WTC11 (cell line): ENCODE data around the gene GPRIN3. TPM values are rescaled to one million over a fixed set of nuclear protein-coding genes. Genes with fewer than 3 reads are reported as not detected.

Experiments
- ATAC-seq: fragments of 200-7000 bp; cut with Tn5 transposase; 2 replicates; pipeline ENCODE4 v1.10.0; 2021; ENCODE audit warnings: mild to moderate bottlenecking, moderate library complexity
- CTCF ChIA-PET: fragments of 300-600 bp; sonication (Branson Sonifier 250); formaldehyde crosslinking; loops from one replicate; lab custom pipeline; 2021; ENCODE audit warnings: antibody characterized with exemption; lab: Charles Lee
- POLR2A ChIA-PET: fragments of 350-600 bp; sonication (Branson Sonifier 250); formaldehyde crosslinking; loops from one replicate; lab custom pipeline; 2021; ENCODE audit warnings: antibody characterized with exemption; lab: Charles Lee
- DNase-seq: peaks from one replicate; pipeline ENCODE4 v3.0.0; 2021; ENCODE audit warnings: low spot score
- H3K27ac Mint-ChIP-seq: 2 replicates; pipeline ENCODE4 v1.8.0; 2021; ENCODE audit warnings: mixed read lengths
- H3K27me3 Mint-ChIP-seq: 2 replicates; pipeline ENCODE4 v1.8.0; 2021; ENCODE audit warnings: low read depth, mild to moderate bottlenecking, moderate library complexity, mixed read lengths
- H3K36me3 Mint-ChIP-seq: 2 replicates; pipeline ENCODE4 v1.8.0; 2021; ENCODE audit warnings: mixed read lengths
- H3K4me1 Mint-ChIP-seq: 2 replicates; pipeline ENCODE4 v1.8.0; 2022; ENCODE audit warnings: mixed read lengths
- H3K4me3 Mint-ChIP-seq: 2 replicates; pipeline ENCODE4 v1.8.0; 2021; ENCODE audit warnings: mild to moderate bottlenecking, moderate library complexity, mixed read lengths
- H3K9me3 Mint-ChIP-seq: 2 replicates; pipeline ENCODE4 v1.8.0; 2021; ENCODE audit warnings: mixed read lengths
- ATF1 ChIP-seq: sonication (generic); formaldehyde crosslinking; IDR thresholded peaks from 2 replicates; pipeline ENCODE4 v1.8.1; 2023; ENCODE audit warnings: mild to moderate bottlenecking, moderate library complexity, missing genetic modification reagents
- CREB1 ChIP-seq: sonication (generic); formaldehyde crosslinking; IDR thresholded peaks from 2 replicates; pipeline ENCODE4 v1.8.0; 2023; ENCODE audit warnings: mild to moderate bottlenecking, missing genetic modification reagents
- CREM ChIP-seq: sonication (generic); formaldehyde crosslinking; IDR thresholded peaks from 2 replicates; pipeline ENCODE4 v1.8.1; 2022; ENCODE audit warnings: mild to moderate bottlenecking, missing genetic modification reagents, moderate library complexity
- ETV6 ChIP-seq: sonication (generic); formaldehyde crosslinking; IDR thresholded peaks from 2 replicates; pipeline ENCODE4 v1.8.1; 2022; ENCODE audit warnings: mild to moderate bottlenecking, missing genetic modification reagents
- JAZF1 ChIP-seq: fragments of 250-450 bp; sonication (Bioruptor Pico); IDR thresholded peaks from 2 replicates; pipeline ENCODE4 v1.9.0; 2021; ENCODE audit warnings: moderate library complexity, mild to moderate bottlenecking, inconsistent platforms
- JUN ChIP-seq: sonication (generic); formaldehyde crosslinking; IDR thresholded peaks from 2 replicates; pipeline ENCODE4 v1.8.0; 2023; ENCODE audit warnings: mild to moderate bottlenecking, missing genetic modification reagents
- MYBL2 ChIP-seq: sonication (generic); formaldehyde crosslinking; IDR thresholded peaks from 2 replicates; pipeline ENCODE4 v1.8.1; 2023; ENCODE audit warnings: mild to moderate bottlenecking, moderate library complexity, missing genetic modification reagents
- OVOL2 ChIP-seq: fragments of 250-450 bp; sonication (Bioruptor Pico); IDR thresholded peaks from 2 replicates; pipeline ENCODE4 v1.9.0; 2021; ENCODE audit warnings: mild to moderate bottlenecking, borderline replicate concordance
- RELA ChIP-seq: sonication (generic); formaldehyde crosslinking; IDR thresholded peaks from 2 replicates; pipeline ENCODE4 v1.8.1; 2022; ENCODE audit warnings: missing genetic modification reagents, mild to moderate bottlenecking, borderline replicate concordance
- ZNF232 ChIP-seq: sonication (generic); formaldehyde crosslinking; IDR thresholded peaks from 2 replicates; pipeline ENCODE4 v1.8.0; 2022; ENCODE audit warnings: mild to moderate bottlenecking, missing genetic modification reagents
- ZNF416 ChIP-seq: fragments of 250-450 bp; sonication (Bioruptor Pico); IDR thresholded peaks from 2 replicates; pipeline ENCODE4 v1.9.0; 2021; ENCODE audit warnings: mild to moderate bottlenecking, inconsistent platforms
- ZNF671 ChIP-seq: fragments of 250-450 bp; sonication (Bioruptor Pico); IDR thresholded peaks from 2 replicates; pipeline ENCODE4 v1.8.0; 2021; ENCODE audit warnings: mild to moderate bottlenecking
- total RNA-seq: library from RNA; stranded (reverse); gene quantifications from 3 replicates; pipeline ENCODE4 v1.2.3, GENCODE V29; 2021
- TF ChIP-seq, protein P1 (sequence below): sonication (generic); formaldehyde crosslinking; IDR thresholded peaks from 2 replicates; pipeline ENCODE4 v1.8.0; 2023; ENCODE audit warnings: missing genetic modification reagents
- TF ChIP-seq, protein P2 (sequence below): sonication (generic); formaldehyde crosslinking; IDR thresholded peaks from 2 replicates; pipeline ENCODE4 v1.8.1; 2023; ENCODE audit warnings: mild to moderate bottlenecking, missing genetic modification reagents
- TF ChIP-seq, protein P3 (sequence below): sonication (generic); formaldehyde crosslinking; IDR thresholded peaks from 2 replicates; pipeline ENCODE4 v1.8.0; 2022; ENCODE audit warnings: missing genetic modification reagents
- TF ChIP-seq, protein P4 (sequence below): fragments of 250-450 bp; sonication (Bioruptor Pico); IDR thresholded peaks from 2 replicates; pipeline ENCODE4 v1.9.0; 2021; ENCODE audit warnings: moderate library complexity, mild to moderate bottlenecking, inconsistent platforms, borderline replicate concordance
- TF ChIP-seq, protein P5 (sequence below): sonication (generic); formaldehyde crosslinking; IDR thresholded peaks from 2 replicates; pipeline ENCODE4 v1.8.0; 2023; ENCODE audit warnings: mild to moderate bottlenecking, missing genetic modification reagents

GPRIN3 gene
- total RNA-seq, 1 experiment from 2014 or later: 2.0 TPM

DNA sequence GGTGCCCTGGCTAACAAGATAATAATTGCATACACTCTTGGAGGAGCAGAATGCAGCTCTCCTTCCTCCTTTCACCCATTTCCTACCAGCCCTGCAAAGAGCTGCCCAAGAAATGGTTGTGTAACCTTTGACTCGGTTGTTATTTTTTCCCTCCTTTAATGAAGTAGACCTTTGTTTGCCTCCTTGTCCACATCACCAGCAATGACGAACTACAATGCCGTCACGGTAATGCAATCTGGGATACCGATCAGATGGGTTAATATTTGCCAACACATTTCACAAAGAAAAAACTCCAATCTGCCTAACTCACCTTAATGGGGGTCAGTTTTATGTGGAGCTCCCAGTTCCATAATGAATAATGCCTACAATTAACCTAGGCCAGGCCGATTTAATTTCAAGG lies 32.0 kb downstream of the GPRIN3 start:
- Mint-ChIP-seq H3K9me3 (peaks cover 7% of the 10 kb centered on the region), H3K4me1 (no peaks in the 10 kb centered on the region), H3K27me3 (no peaks in the 10 kb centered on the region), H3K36me3 (no peaks in the 10 kb centered on the region), H3K4me3 (no peak overlapping the region), H3K27ac (no peak overlapping the region)
- ATAC-seq (no peak), DNase-seq (no peak)
- ChIA-PET POLR2A (no interaction called here), CTCF (no interaction called here)
- TF ChIP-seq RELA (CRISPR knock-in tag): no peak
- TF ChIP-seq, protein P1, sequence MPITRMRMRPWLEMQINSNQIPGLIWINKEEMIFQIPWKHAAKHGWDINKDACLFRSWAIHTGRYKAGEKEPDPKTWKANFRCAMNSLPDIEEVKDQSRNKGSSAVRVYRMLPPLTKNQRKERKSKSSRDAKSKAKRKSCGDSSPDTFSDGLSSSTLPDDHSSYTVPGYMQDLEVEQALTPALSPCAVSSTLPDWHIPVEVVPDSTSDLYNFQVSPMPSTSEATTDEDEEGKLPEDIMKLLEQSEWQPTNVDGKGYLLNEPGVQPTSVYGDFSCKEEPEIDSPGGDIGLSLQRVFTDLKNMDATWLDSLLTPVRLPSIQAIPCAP (CRISPR knock-in tag): no peak
- no peak for TF ChIP-seq MYBL2 (CRISPR knock-in tag)

DNA sequence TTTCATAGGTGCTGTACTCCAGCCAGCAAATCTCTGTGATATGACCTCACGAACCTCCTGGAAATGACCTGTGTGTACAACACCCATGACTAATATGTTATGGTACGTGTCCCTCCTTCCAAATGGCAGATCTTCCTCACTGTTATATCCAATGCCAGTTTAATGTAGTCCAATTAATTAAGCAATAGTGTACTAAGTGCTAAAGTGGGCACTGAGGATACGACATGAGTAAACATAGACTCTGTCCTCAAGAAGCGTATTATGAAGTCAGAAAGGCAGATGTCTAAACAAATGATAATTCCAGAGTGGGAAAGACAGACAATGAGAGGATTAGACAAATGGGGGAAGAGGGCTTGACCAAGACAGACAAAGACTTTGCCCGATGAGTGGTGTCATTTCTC lies 33.9 kb downstream of the GPRIN3 start:
- no peaks in the 10 kb centered on the region for H3K27me3 Mint-ChIP-seq
- ChIA-PET POLR2A (no interaction called here), CTCF (no interaction called here)
- H3K4me3 Mint-ChIP-seq: no peak overlapping the region
- H3K36me3 Mint-ChIP-seq: no peaks in the 10 kb centered on the region
- H3K4me1 Mint-ChIP-seq: no peaks in the 10 kb centered on the region
- H3K9me3 Mint-ChIP-seq: peaks cover 7% of the 10 kb centered on the region
- H3K27ac Mint-ChIP-seq: no peak overlapping the region
- TF ChIP-seq JUN (CRISPR knock-in tag): no peak
- TF ChIP-seq, protein P2, sequence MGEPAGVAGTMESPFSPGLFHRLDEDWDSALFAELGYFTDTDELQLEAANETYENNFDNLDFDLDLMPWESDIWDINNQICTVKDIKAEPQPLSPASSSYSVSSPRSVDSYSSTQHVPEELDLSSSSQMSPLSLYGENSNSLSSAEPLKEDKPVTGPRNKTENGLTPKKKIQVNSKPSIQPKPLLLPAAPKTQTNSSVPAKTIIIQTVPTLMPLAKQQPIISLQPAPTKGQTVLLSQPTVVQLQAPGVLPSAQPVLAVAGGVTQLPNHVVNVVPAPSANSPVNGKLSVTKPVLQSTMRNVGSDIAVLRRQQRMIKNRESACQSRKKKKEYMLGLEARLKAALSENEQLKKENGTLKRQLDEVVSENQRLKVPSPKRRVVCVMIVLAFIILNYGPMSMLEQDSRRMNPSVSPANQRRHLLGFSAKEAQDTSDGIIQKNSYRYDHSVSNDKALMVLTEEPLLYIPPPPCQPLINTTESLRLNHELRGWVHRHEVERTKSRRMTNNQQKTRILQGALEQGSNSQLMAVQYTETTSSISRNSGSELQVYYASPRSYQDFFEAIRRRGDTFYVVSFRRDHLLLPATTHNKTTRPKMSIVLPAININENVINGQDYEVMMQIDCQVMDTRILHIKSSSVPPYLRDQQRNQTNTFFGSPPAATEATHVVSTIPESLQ: no peak
- no peak for TF ChIP-seq OVOL2 (CRISPR knock-in tag)
- no peak for TF ChIP-seq ZNF671 (CRISPR knock-in tag)
- TF ChIP-seq CREB1: no peak
- TF ChIP-seq, protein P3, sequence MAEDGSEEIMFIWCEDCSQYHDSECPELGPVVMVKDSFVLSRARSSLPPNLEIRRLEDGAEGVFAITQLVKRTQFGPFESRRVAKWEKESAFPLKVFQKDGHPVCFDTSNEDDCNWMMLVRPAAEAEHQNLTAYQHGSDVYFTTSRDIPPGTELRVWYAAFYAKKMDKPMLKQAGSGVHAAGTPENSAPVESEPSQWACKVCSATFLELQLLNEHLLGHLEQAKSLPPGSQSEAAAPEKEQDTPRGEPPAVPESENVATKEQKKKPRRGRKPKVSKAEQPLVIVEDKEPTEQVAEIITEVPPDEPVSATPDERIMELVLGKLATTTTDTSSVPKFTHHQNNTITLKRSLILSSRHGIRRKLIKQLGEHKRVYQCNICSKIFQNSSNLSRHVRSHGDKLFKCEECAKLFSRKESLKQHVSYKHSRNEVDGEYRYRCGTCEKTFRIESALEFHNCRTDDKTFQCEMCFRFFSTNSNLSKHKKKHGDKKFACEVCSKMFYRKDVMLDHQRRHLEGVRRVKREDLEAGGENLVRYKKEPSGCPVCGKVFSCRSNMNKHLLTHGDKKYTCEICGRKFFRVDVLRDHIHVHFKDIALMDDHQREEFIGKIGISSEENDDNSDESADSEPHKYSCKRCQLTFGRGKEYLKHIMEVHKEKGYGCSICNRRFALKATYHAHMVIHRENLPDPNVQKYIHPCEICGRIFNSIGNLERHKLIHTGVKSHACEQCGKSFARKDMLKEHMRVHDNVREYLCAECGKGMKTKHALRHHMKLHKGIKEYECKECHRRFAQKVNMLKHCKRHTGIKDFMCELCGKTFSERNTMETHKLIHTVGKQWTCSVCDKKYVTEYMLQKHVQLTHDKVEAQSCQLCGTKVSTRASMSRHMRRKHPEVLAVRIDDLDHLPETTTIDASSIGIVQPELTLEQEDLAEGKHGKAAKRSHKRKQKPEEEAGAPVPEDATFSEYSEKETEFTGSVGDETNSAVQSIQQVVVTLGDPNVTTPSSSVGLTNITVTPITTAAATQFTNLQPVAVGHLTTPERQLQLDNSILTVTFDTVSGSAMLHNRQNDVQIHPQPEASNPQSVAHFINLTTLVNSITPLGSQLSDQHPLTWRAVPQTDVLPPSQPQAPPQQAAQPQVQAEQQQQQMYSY: no peak
- no peak for TF ChIP-seq ZNF416 (CRISPR knock-in tag)
- TF ChIP-seq, protein P4, sequence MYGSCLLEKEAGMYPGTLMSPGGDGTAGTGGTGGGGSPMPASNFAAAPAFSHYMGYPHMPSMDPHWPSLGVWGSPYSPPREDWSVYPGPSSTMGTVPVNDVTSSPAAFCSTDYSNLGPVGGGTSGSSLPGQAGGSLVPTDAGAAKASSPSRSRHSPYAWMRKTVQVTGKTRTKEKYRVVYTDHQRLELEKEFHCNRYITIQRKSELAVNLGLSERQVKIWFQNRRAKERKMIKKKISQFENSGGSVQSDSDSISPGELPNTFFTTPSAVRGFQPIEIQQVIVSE: no peak
- TF ChIP-seq JAZF1 (CRISPR knock-in tag): no peak
- TF ChIP-seq CREM: no peak
- TF ChIP-seq ZNF232: no peak
- TF ChIP-seq ATF1 (CRISPR knock-in tag): no peak
- no peak for TF ChIP-seq ETV6 (CRISPR knock-in tag)
- TF ChIP-seq, protein P5, sequence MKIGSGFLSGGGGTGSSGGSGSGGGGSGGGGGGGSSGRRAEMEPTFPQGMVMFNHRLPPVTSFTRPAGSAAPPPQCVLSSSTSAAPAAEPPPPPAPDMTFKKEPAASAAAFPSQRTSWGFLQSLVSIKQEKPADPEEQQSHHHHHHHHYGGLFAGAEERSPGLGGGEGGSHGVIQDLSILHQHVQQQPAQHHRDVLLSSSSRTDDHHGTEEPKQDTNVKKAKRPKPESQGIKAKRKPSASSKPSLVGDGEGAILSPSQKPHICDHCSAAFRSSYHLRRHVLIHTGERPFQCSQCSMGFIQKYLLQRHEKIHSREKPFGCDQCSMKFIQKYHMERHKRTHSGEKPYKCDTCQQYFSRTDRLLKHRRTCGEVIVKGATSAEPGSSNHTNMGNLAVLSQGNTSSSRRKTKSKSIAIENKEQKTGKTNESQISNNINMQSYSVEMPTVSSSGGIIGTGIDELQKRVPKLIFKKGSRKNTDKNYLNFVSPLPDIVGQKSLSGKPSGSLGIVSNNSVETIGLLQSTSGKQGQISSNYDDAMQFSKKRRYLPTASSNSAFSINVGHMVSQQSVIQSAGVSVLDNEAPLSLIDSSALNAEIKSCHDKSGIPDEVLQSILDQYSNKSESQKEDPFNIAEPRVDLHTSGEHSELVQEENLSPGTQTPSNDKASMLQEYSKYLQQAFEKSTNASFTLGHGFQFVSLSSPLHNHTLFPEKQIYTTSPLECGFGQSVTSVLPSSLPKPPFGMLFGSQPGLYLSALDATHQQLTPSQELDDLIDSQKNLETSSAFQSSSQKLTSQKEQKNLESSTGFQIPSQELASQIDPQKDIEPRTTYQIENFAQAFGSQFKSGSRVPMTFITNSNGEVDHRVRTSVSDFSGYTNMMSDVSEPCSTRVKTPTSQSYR (CRISPR knock-in tag): no peak
- TF ChIP-seq, all 79 proteins: peak for 0
- DNase-seq (no peak), ATAC-seq (no peak)
